Cardiac fibroblast (primary cell): ENCODE measurements around the gene FASTKD2.

Source experiments
- DNase-seq, 2 donors: peaks; one replicate each; pipeline versions ENCODE4 v3.0.0 to v3.0.0-alpha.2; 2010; ENCODE audit warnings: low read depth in 2 of 2
- H3K4me3 ChIP-seq, 2 donors: replicated peaks in 1 of 2; 1 replicate in 1 of 2; 2 replicates in 1 of 2; pipeline ENCODE4 v1.5.1; 2011; ENCODE audit warnings: low read depth in 2 of 2, low read length in 2 of 2, mild to moderate bottlenecking in 2 of 2, moderate library complexity in 1 of 2
- TF ChIP-seq, protein P1 (sequence below): IDR thresholded peaks from one replicate; pipeline ENCODE4 v1.5.1; 2011; ENCODE audit warnings: low read depth, mild to moderate bottlenecking, low read length, inconsistent platforms

The FASTKD2 gene

DNA sequence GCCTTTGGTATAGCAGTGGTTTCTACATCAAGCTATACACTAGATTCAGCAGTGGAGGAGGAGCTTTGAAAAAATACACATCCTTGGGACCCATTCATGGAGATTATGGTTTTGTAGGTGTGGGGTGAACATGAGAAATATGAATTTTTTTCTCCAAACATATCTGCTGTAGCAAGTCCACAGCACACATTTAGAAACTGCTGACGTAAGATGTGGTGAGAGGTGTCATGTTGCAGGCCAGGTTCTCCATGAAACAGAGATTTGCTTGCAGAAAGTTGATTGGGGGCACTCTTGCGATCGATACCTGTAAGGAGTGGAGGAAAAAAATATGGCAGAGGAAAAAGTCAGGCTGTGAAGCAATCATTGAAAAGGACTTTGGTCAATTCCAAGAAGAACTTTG is 67.9 kb downstream of the FASTKD2 start:
- no peak overlapping the region for H3K4me3 ChIP-seq
- TF ChIP-seq, protein P1, sequence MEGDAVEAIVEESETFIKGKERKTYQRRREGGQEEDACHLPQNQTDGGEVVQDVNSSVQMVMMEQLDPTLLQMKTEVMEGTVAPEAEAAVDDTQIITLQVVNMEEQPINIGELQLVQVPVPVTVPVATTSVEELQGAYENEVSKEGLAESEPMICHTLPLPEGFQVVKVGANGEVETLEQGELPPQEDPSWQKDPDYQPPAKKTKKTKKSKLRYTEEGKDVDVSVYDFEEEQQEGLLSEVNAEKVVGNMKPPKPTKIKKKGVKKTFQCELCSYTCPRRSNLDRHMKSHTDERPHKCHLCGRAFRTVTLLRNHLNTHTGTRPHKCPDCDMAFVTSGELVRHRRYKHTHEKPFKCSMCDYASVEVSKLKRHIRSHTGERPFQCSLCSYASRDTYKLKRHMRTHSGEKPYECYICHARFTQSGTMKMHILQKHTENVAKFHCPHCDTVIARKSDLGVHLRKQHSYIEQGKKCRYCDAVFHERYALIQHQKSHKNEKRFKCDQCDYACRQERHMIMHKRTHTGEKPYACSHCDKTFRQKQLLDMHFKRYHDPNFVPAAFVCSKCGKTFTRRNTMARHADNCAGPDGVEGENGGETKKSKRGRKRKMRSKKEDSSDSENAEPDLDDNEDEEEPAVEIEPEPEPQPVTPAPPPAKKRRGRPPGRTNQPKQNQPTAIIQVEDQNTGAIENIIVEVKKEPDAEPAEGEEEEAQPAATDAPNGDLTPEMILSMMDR = no peak
- no peak for DNase-seq

DNA sequence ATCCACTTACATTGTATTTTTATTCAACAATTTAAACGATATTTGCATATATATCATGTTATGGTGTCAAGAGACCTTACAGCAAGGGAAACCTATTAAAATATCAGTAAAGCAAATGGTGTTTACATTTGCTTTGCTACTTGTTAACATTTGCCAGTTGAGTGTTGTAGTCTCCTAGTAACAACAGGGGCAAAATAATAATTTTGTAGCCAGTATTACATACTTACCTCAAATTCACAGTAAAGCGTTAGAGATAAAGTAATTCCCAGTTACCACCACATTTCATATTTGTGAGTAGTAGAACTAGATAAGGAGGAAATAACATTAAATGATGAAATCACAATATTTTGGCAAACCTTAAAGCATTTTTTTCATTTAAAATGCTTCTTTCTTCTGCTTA is 71.3 kb downstream of the FASTKD2 start:
- DNase-seq = peak in 1 of 2 donors; percentile 72
- TF ChIP-seq, protein P1 = no peak
- H3K4me3 ChIP-seq = no peak overlapping the region

DNA sequence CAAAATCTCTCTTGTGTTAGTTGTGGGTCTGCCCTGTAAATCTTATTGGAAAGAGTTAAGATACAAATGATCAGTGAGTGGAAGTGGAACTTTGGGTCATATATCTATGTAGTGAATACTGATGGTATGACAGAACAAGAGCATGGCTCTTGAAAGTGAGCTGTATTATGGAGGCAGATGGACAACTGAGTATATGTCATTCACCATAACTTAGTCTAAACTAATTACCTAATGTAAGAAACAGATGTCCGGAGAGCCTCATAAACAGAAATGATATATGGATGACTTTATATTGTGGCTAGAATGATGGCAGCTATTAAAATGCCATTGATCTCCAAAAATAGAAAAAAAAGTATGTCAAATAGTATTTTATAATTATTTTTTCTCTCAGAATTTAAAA is 72.4 kb downstream of the FASTKD2 start:
- DNase-seq = no peak
- no peak overlapping the region for H3K4me3 ChIP-seq
- TF ChIP-seq, protein P1 = no peak

DNA sequence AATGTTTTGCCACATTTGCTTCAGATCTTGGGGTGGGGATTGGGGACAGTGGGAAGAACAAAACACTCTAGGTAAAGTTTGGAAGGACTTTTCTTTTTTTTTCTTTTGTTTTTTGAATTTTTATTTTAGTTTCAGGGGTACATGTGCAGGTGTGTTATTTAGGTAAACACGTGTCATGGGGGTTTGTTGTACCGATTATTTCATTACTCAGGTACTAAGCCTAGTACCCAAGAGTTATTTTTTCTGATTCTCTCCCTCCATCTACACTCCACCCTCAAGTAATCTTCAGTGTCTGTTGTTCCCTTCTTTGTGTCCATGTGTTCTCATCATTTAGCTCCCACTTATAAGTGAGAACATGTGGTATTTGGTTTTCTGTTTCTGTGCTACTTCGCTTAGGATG is 73.3 kb downstream of the FASTKD2 start:
- TF ChIP-seq, protein P1 = no peak
- no peak for DNase-seq
- no peak overlapping the region for H3K4me3 ChIP-seq

DNA sequence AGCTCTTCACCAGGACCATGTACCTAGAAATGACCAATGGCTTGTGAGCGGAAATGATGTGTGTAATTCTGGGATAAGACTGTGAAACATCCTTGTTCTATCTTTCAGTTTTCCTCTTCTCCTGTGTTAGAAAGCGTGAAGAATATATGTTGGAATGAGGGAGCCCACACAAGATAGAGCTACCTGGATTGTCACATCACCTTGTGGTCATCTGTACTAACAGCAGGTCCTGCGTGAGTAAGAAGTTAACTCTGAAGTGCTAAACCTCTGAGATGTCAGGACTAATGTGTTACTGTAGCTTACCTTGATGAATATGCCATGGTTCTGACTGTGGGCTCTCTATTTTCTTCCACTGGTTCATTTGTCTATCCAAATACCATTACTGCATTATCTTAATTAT is 75.6 kb downstream of the FASTKD2 start:
- no peak overlapping the region for H3K4me3 ChIP-seq
- DNase-seq = no peak
- TF ChIP-seq, protein P1 = no peak
